ENCODE data around the gene SERPINA1.

DNA sequence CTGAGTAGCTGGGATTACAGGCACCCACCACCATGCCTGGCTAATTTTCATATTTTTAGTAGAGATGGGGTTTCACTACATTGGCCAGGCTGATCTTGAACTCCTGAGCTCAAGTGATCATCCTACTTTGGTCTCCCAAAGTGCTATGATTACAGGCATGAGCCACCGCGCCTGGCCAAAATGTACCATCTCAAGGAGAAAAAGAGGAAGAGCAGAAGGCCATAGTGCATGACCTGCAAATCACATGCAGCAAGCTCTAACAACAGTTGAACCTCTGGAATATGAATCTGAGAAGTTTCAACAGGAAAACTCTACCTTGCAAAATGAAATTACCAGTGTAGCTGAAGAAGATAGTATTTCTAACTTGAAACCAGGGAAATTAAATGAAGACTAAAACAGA lies 17.1 kb upstream of the SERPINA1 start:
- TF ChIP-seq ZNF792 (CRISPR knock-in tag; IDR thresholded peaks at IDR 0.05): no peak
- TF ChIP-seq POLR2A (IDR thresholded peaks at IDR 0.05; ENCODE audit: insufficient read depth in 1 of 2, low read depth in 2 of 2, low read length in 2 of 2): no peak
- no peak for TF ChIP-seq ZNF24 (IDR thresholded peaks at IDR 0.05)
- TF ChIP-seq CENPX (CRISPR knock-in tag; IDR thresholded peaks at IDR 0.05): no peak
- TF ChIP-seq ZNF597 (CRISPR knock-in tag; IDR thresholded peaks at IDR 0.05): no peak
- no peak for TF ChIP-seq RXRB (CRISPR knock-in tag; IDR thresholded peaks at IDR 0.05; ENCODE audit: borderline replicate concordance)
- no peak for TF ChIP-seq MAX (IDR thresholded peaks at IDR 0.05)
- TF ChIP-seq ZNF639 (CRISPR knock-in tag; conservative IDR thresholded peaks at IDR 0.05): no peak
- TF ChIP-seq MTERF4 (CRISPR knock-in tag; IDR thresholded peaks at IDR 0.05): no peak
